ENCODE results near the gene ANO3.

Gene ANO3

GRCh38 chr11:26510164-26510563, 178.2 kb downstream of the ANO3 start:
- DNase-seq = no peak

- no peak for DNase-seq
Observed at GRCh38 chr11:26510756-26511155, 178.8 kb downstream of the ANO3 start.

GRCh38 chr11:26512196-26512595, 180.3 kb downstream of the ANO3 start:
- no peak for DNase-seq

GRCh38 chr11:26519469-26519868, 187.5 kb downstream of the ANO3 start:
- DNase-seq = no peak

GRCh38 chr11:26522912-26523610, 191.1 kb downstream of the ANO3 start:
- no peak for DNase-seq

GRCh38 chr11:26527685-26528084, 195.8 kb downstream of the ANO3 start:
- no peak for DNase-seq

GRCh38 chr11:26537341-26537740, 205.4 kb downstream of the ANO3 start:
- DNase-seq = no peak

GRCh38 chr11:26539517-26539916, 207.6 kb downstream of the ANO3 start:
- no peak for DNase-seq

- DNase-seq = no peak
Observed at GRCh38 chr11:26541870-26542269, 209.9 kb downstream of the ANO3 start.

GRCh38 chr11:26549176-26549575, 217.2 kb downstream of the ANO3 start:
- DNase-seq = no peak

GRCh38 chr11:26550022-26550421, 218.1 kb downstream of the ANO3 start:
- no peak for DNase-seq

GRCh38 chr11:26551186-26551801, 219.4 kb downstream of the ANO3 start:
- DNase-seq = no peak

GRCh38 chr11:26553182-26553581, 221.3 kb downstream of the ANO3 start:
- DNase-seq = no peak

GRCh38 chr11:26554455-26554854, 222.5 kb downstream of the ANO3 start:
- no peak for DNase-seq

GRCh38 chr11:26556582-26556981, 224.7 kb downstream of the ANO3 start:
- no peak for DNase-seq

- DNase-seq = no peak
Observed at GRCh38 chr11:26557666-26558065, 225.7 kb downstream of the ANO3 start.

GRCh38 chr11:26558190-26558589, 226.3 kb downstream of the ANO3 start:
- DNase-seq = no peak

GRCh38 chr11:26569646-26570045, 237.7 kb downstream of the ANO3 start:
- DNase-seq = no peak

GRCh38 chr11:26571861-26572654, 240.1 kb downstream of the ANO3 start, which contains the start of gene MUC15:
MUC15 (minus strand) TSS chr11:26572263; CDS start chr11:26567094, 5,169 bp downstream.
- no peak for DNase-seq

- no peak for DNase-seq
Observed at GRCh38 chr11:26572770-26573402, 241.0 kb downstream of the ANO3 start.

GRCh38 chr11:26573896-26574295, 242.0 kb downstream of the ANO3 start:
- no peak for DNase-seq

GRCh38 chr11:26575946-26576345, 244.0 kb downstream of the ANO3 start:
- DNase-seq = no peak

- DNase-seq = no peak
Observed at GRCh38 chr11:26578998-26579661, 247.2 kb downstream of the ANO3 start.

Data from activated gamma-delta T cell treated with Interleukin-2 at 50 U/mL for 16 hours (primary cell).